Purkinje cell (primary cell): ENCODE measurements around the gene ZCCHC13. TPM values are rescaled to one million over a fixed set of nuclear protein-coding genes. Genes with fewer than 3 reads are reported as not detected.

ENCODE experiments used
- polyA plus RNA-seq: library from polyadenylated mRNA; unstranded; fragments of >200 nt; fragmentation: Nextera tagmentation; gene quantifications from 2 replicates; pipeline ENCODE4 v1.2.1, GENCODE V29; 2014

ZCCHC13 gene
- polyA plus RNA-seq = not detected in 2 replicates

DNA sequence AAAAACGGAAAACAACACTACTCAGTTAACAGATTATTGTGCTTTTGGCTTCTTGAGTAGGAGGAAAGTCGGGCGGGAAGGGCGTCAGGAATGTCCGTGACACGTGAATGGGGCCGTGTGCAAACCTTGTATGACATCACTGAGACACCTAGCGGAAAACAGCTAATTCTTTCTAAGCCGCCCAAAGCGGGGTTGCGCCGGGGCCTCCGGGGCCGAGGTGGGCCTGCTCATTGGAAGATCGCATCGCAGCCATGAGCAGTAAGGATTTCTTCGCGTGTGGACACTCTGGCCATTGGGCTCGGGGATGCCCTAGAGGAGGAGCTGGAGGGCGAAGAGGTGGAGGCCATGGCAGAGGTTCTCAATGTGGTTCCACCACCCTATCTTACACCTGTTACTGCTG lies at the start of gene ZCCHC13:
Gene ZCCHC13 (plus strand): TSS at position 165 of the 400 bp plus-strand sequence. CDS start 87 bp downstream, at position 252.

Other genes with a start within 250 kb of the ZCCHC13 start
- gene SLC16A2, start 117.3 kb downstream of the ZCCHC13 start, polyA plus RNA-seq = 1.4 and 2.4 TPM in 2 replicates